Neutrophil (primary cell): Measurements from ENCODE around the gene DPYD.

Experiments
- H3K27ac ChIP-seq: fragments of 200-600 bp; sonication (generic); 2 replicates; pipeline ENCODE4 v1.5.1; 2016; ENCODE audit warnings: mild to moderate bottlenecking, moderate library complexity
- H3K27me3 ChIP-seq: fragments of 200-600 bp; sonication (generic); 2 replicates; pipeline ENCODE4 v1.6.0; 2016; ENCODE audit warnings: mild to moderate bottlenecking
- H3K36me3 ChIP-seq: fragments of 200-600 bp; sonication (generic); 2 replicates; pipeline ENCODE4 v1.5.1; 2017
- H3K4me1 ChIP-seq, 2 experiments: fragments of 200-600 bp in 1 of 2; sonication (generic) in 1 of 2; 1 replicate in 1 of 2; 2 replicates in 1 of 2; pipeline versions ENCODE4 v1.5.1 to v1.6.1; 2013 to 2016; ENCODE audit warnings: low read depth in 1 of 2, low read length in 1 of 2, mild to moderate bottlenecking in 1 of 2, moderate library complexity in 1 of 2; ENCODE audit not compliant: control insufficient read depth in 1 of 2, insufficient read depth in 1 of 2
- H3K4me3 ChIP-seq, 2 experiments: fragments of 200-600 bp in 1 of 2; sonication (generic) in 1 of 2; 1 replicate in 1 of 2; 2 replicates in 1 of 2; pipeline ENCODE4 v1.5.1; 2013 to 2016; ENCODE audit warnings: low read depth in 1 of 2, low read length in 1 of 2, mild to moderate bottlenecking in 1 of 2, moderate library complexity in 1 of 2
- H3K9me3 ChIP-seq: fragments of 200-600 bp; sonication (generic); 2 replicates; pipeline ENCODE4 v1.5.1; 2016
- CTCF ChIP-seq: fragments of 200-600 bp; sonication (generic); IDR thresholded peaks from 2 replicates; pipeline ENCODE4 v1.5.1; 2016; ENCODE audit warnings: antibody characterized with exemption

The DPYD gene

GRCh38 chr1:97581614-97582051 is 339.2 kb downstream of the DPYD start:
- no peaks in the 10 kb centered on the region for H3K4me1 ChIP-seq
- H3K27ac ChIP-seq, result no peak overlapping the region
- no peaks in the 10 kb centered on the region for H3K27me3 ChIP-seq
- no peak for TF ChIP-seq CTCF
- no peaks in the 10 kb centered on the region for H3K36me3 ChIP-seq
- H3K9me3 ChIP-seq, result no peaks in the 10 kb centered on the region
- H3K4me3 ChIP-seq, result no peak overlapping the region

- TF ChIP-seq CTCF, result no peak
- H3K27ac ChIP-seq, result no peak overlapping the region
- no peaks in the 10 kb centered on the region for H3K4me1 ChIP-seq
Observed at GRCh38 chr1:97577613-97578012, 343.2 kb downstream of the DPYD start.

GRCh38 chr1:97573553-97573952 is 347.3 kb downstream of the DPYD start:
- H3K27ac ChIP-seq, result no peak overlapping the region
- TF ChIP-seq CTCF, result no peak
- peaks cover 16% of the 10 kb centered on the region for H3K36me3 ChIP-seq
- no peak overlapping the region for H3K4me3 ChIP-seq
- no peaks in the 10 kb centered on the region for H3K9me3 ChIP-seq
- no peaks in the 10 kb centered on the region for H3K27me3 ChIP-seq
- H3K4me1 ChIP-seq, result no peaks in the 10 kb centered on the region

More at GRCh38 chr1:97577613-97578012, 343.2 kb downstream of the DPYD start:
- no peaks in the 10 kb centered on the region for H3K27me3 ChIP-seq
- peaks cover 14% of the 10 kb centered on the region for H3K36me3 ChIP-seq
- no peak overlapping the region for H3K4me3 ChIP-seq
- no peaks in the 10 kb centered on the region for H3K9me3 ChIP-seq

- H3K9me3 ChIP-seq, result no peaks in the 10 kb centered on the region
- TF ChIP-seq CTCF, result no peak
- no peak overlapping the region for H3K27ac ChIP-seq
Observed at GRCh38 chr1:97572561-97572960, 348.3 kb downstream of the DPYD start.

GRCh38 chr1:97571760-97572159 is 349.1 kb downstream of the DPYD start:
- TF ChIP-seq CTCF, result no peak
- no peak overlapping the region for H3K27ac ChIP-seq
- no peaks in the 10 kb centered on the region for H3K27me3 ChIP-seq
- H3K4me1 ChIP-seq, result no peaks in the 10 kb centered on the region
- H3K4me3 ChIP-seq, result no peak overlapping the region
- no peaks in the 10 kb centered on the region for H3K9me3 ChIP-seq
- peaks cover 16% of the 10 kb centered on the region for H3K36me3 ChIP-seq

More at GRCh38 chr1:97572561-97572960, 348.3 kb downstream of the DPYD start:
- Histone ChIP-seq H3K4me3 (no peak overlapping the region), H3K4me1 (no peaks in the 10 kb centered on the region), H3K36me3 (peaks cover 16% of the 10 kb centered on the region), H3K27me3 (no peaks in the 10 kb centered on the region)

GRCh38 chr1:97570691-97571090 is 350.1 kb downstream of the DPYD start:
- no peaks in the 10 kb centered on the region for H3K4me1 ChIP-seq
- H3K9me3 ChIP-seq, result no peaks in the 10 kb centered on the region
- no peak overlapping the region for H3K4me3 ChIP-seq
- peaks cover 16% of the 10 kb centered on the region for H3K36me3 ChIP-seq
- TF ChIP-seq CTCF, result no peak
- H3K27me3 ChIP-seq, result no peaks in the 10 kb centered on the region
- H3K27ac ChIP-seq, result no peak overlapping the region
